ENCODE data around the gene TMEM109.

TMEM109 gene

DNA sequence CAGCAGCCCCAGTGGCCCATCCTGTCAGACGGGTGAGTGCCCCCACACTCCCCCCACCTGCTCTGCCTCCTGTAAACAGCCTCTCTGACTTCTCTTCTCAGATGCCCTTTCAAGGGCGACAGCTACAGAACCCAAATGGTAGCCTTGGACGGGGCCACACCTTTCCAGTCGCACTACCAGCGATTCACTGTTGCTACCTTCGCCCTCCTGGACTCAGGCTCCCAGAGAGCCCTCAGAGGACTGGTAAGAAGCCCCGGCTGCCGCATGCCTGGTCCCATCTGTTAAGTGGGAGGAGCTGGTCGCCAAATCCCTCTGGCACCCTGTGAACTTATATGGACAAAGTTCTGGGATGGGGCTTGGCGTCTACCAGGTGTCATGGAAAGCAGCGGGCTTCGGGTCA lies 40.4 kb upstream of the TMEM109 start:
- no peak overlapping the region for H3K4me3 ChIP-seq (ENCODE audit: low read length)
- DNase-seq (ENCODE audit: low read depth) = no peak
- TF ChIP-seq, protein P1, sequence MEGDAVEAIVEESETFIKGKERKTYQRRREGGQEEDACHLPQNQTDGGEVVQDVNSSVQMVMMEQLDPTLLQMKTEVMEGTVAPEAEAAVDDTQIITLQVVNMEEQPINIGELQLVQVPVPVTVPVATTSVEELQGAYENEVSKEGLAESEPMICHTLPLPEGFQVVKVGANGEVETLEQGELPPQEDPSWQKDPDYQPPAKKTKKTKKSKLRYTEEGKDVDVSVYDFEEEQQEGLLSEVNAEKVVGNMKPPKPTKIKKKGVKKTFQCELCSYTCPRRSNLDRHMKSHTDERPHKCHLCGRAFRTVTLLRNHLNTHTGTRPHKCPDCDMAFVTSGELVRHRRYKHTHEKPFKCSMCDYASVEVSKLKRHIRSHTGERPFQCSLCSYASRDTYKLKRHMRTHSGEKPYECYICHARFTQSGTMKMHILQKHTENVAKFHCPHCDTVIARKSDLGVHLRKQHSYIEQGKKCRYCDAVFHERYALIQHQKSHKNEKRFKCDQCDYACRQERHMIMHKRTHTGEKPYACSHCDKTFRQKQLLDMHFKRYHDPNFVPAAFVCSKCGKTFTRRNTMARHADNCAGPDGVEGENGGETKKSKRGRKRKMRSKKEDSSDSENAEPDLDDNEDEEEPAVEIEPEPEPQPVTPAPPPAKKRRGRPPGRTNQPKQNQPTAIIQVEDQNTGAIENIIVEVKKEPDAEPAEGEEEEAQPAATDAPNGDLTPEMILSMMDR (conservative IDR thresholded peaks at IDR 0.05; ENCODE audit: low read depth, low read length) = no peak

DNA sequence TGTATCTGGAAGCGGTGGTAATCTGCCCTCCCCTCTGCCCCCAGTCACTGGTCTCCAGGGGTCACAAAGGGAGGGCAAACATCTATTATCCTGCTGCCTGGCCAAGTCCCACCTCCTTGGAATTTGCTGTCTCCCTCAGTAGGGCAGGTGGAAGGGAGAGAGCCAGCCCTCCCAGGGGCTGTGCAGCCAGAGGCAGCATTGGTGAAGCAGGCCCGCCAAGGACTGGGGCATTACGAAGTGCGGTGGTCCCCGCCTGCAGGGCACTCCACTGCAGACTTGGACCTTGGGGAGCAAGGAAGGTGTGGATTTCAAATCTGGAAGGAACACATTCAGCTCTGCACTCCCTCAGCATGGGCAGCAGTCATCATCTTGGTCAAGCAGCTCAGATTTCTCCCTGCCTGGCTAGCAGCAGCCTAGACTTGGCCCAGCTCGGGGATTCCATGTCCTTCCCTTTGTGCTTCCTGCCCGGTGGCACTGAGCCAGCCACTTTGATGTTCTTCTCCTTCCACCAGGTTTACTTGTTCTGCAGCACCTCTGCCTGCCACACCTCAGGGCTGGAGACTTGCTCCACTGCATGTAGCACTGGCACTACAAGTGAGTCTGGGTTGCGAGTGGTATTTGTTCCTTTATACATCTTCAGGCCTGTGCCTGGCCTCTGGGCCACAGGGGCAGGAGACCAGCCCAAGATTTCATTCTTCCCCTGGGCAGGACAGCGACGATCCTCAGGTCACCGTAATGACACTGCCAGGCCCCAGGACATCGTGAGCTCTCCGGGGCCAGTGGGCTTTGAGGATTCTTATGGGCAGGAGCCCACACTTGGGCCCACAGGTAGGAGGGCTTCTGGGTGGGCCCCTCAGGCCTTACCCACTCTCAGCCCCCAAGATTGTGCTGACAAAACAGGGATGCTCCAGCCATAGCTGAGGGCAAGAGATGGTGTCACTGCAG lies 39.3 kb upstream of the TMEM109 start:
- H3K4me3 ChIP-seq (ENCODE audit: low read length) = no peak overlapping the region
- TF ChIP-seq, protein P1 (conservative IDR thresholded peaks at IDR 0.05; ENCODE audit: low read depth, low read length) = no peak
- no peak for DNase-seq (ENCODE audit: low read depth)

DNA sequence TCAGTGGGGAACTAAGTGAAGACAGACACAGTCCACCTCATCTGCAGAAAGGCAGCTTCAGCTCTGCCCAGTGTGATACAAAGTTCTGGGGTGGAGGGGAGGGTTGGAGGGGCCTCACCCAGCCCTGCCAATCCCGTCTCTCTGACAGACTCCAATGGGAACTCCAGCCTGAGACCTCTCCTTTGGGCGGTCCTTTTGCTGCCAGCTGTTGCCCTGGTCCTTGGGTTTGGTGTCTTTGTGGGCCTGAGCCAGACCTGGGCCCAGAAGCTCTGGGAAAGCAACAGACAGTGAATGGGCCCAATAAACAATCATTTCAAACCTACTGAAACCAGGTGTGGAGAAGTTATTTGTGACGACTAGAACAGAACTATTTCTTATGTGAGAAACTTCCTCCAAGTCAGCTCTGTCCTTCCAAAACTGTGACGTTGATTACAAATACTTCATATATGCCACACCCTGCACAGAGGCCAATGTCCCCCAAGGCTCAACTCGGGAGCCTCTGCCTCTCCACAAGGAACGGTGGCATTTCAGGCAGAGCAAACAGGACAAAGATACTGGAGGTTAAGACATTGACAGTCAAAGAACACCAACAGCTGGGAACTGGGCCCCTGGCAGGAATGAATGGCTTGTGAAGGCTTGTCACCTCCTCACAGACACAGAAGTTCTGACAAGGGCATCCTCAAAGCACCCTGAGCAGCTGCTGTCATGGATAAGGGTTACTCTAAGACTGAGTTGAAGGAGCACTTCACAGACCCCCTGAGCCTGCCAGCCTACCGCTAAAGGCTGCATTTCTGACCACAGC lies 38.4 kb upstream of the TMEM109 start:
- TF ChIP-seq, protein P1 (conservative IDR thresholded peaks at IDR 0.05; ENCODE audit: low read depth, low read length) = no peak
- no peak for DNase-seq (ENCODE audit: low read depth)
- H3K4me3 ChIP-seq (ENCODE audit: low read length) = no peak overlapping the region

DNA sequence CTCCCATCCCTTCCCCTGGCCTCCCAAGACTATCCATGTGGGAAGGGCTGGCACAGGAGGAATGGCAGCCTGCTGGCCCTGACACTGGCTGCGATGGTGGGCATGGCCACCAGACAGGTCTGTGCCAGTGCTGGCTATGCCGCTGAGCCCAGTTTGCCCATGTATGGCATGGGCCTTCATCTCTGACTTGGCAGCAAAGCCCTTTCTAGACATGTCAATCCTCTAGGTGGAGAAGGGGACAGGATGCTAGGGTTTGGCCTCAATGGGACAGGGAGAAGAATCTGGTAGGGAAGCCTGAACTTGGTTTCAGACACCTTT lies 37.8 kb upstream of the TMEM109 start:
- DNase-seq (ENCODE audit: low read depth) = no peak
- H3K4me3 ChIP-seq (ENCODE audit: low read length) = no peak overlapping the region
- TF ChIP-seq, protein P1 (conservative IDR thresholded peaks at IDR 0.05; ENCODE audit: low read depth, low read length) = no peak

DNA sequence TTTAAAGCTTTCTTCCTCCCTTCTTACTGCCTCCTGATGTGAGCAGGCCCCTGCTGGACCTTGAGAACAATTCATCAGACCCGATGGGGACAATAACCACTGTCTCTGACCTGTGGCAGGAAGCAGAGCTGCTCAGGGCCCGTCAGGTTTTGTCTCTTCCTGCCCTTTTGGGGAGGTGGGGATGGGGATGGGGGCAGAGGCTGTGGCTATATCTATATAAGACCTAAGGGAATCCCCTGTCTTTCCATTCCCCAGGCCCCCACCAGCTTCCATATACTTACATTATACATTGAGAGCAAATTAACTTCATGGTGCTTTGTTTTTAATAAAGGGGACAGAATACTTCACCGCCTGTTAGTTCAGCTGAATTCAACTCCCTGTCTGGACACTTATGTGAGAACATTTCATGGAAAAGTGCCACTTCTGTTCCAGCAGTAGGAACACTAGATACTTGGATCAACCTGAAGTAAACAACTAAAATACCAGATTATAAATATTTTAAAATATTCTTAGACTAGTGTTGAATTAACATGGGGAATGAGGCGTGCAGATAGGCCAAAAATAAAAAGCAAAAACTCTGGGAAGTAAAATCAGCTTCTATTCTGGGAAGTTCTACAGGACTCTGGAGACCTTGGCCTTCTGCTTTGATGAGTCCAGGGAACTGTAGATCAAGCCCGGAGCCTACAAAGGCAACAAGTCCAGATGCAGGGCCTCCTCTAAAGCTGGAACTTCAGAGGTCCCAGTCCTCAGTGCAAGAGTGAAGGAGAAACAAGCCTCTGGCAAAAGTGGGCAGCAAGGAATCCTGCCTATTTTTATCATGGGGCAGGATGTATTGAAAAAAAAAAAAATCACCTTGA lies 35.5 kb upstream of the TMEM109 start:
- DNase-seq (ENCODE audit: low read depth) = no peak
- no peak overlapping the region for H3K4me3 ChIP-seq (ENCODE audit: low read length)
- TF ChIP-seq, protein P1 (conservative IDR thresholded peaks at IDR 0.05; ENCODE audit: low read depth, low read length) = no peak

DNA sequence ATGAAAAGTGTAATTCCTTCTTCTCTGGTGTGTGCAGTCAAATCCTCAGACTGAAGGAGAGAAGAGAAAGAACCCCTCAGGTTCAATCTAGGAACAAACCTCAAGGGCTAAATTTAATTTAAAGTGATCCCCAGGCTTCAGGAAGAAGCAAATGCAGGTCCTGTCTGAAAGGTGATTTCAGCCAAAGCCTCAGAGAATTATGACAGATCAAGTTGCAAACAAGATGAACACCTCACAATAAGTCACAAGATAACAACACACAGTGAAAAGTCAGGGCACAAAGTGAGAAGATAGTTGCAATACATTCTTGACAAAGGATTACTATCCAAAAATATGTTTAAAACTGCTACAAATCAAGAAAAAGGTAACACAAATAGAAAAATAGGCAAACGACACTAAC lies 34.9 kb upstream of the TMEM109 start:
- H3K4me3 ChIP-seq (ENCODE audit: low read length) = no peak overlapping the region
- DNase-seq (ENCODE audit: low read depth) = no peak
- TF ChIP-seq, protein P1 (conservative IDR thresholded peaks at IDR 0.05; ENCODE audit: low read depth, low read length) = no peak

Measured in retinal pigment epithelial cell (primary cell).